ENCODE results near the gene ARHGEF37. TPM values are rescaled to one million over a fixed set of nuclear protein-coding genes. Genes with fewer than 3 reads are reported as not detected.

Gene ARHGEF37
- total RNA-seq, 4 donors from 2014 or later = 36.4 to 76.5 (median 59.0) TPM

GRCh38 chr5:149638546-149639241 lies 57.4 kb downstream of the ARHGEF37 start:
- peak in 1 of 2 donors; percentile 71 for DNase-seq (ENCODE audit: low spot score in 2 of 2)

GRCh38 chr5:149639737-149640136 lies 58.4 kb downstream of the ARHGEF37 start:
- DNase-seq (ENCODE audit: low spot score in 2 of 2) = peak in 1 of 2 donors; percentile 83
- no peak for TF ChIP-seq CTCF (IDR thresholded peaks at IDR 0.05)
- TF ChIP-seq POLR2A (IDR thresholded peaks at IDR 0.05) = no peak
- H3K4me3 ChIP-seq (ENCODE audit: low read depth, poor library complexity, severe bottlenecking) = no peak overlapping the region
- intact Hi-C loops (cut with DNase I; ENCODE audit: low total_unique reads) = loop anchor here (10.0 kb wide), 1 partner anchor 355 kb away; no protein-coding TSS in a partner anchor

More at GRCh38 chr5:149638546-149639241, 57.4 kb downstream of the ARHGEF37 start:
- intact Hi-C loops (cut with DNase I; ENCODE audit: low total_unique reads) = loop anchor here (10.0 kb wide), 1 partner anchor 356 kb away; no protein-coding TSS in a partner anchor
- no peak for TF ChIP-seq CTCF (IDR thresholded peaks at IDR 0.05)
- TF ChIP-seq POLR2A (IDR thresholded peaks at IDR 0.05) = no peak
- no peak overlapping the region for H3K4me3 ChIP-seq (ENCODE audit: low read depth, poor library complexity, severe bottlenecking)
- WGBS, 2 donors = 81 to 97% methylated on average over 9 of the region's 9 CpGs

- peak in 1 of 2 donors; percentile 81 for DNase-seq (ENCODE audit: low spot score in 2 of 2)
- TF ChIP-seq POLR2A (IDR thresholded peaks at IDR 0.05) (no peak), CTCF (IDR thresholded peaks at IDR 0.05) (no peak)
- intact Hi-C loops (cut with DNase I; ENCODE audit: low total_unique reads) = no loop called here
- H3K4me3 ChIP-seq (ENCODE audit: low read depth, poor library complexity, severe bottlenecking) = no peak overlapping the region
- WGBS, 2 donors = 68 to 81% methylated on average over 7 of the region's 7 CpGs
Measured at GRCh38 chr5:149640350-149640999, 59.2 kb downstream of the ARHGEF37 start.

- peak in 1 of 2 donors; percentile 86 for DNase-seq (ENCODE audit: low spot score in 2 of 2)
- WGBS, 2 donors = 69 to 71% methylated on average over 18 of the region's 18 CpGs
- H3K4me3 ChIP-seq (ENCODE audit: low read depth, poor library complexity, severe bottlenecking) = no peak overlapping the region
- TF ChIP-seq CTCF (IDR thresholded peaks at IDR 0.05) (no peak), POLR2A (IDR thresholded peaks at IDR 0.05) (no peak)
- intact Hi-C loops (cut with DNase I; ENCODE audit: low total_unique reads) = no loop called here
Measured at GRCh38 chr5:149641000-149641576, 59.8 kb downstream of the ARHGEF37 start.

GRCh38 chr5:149641600-149641999 lies 60.3 kb downstream of the ARHGEF37 start:
- no peak overlapping the region for H3K4me3 ChIP-seq (ENCODE audit: low read depth, poor library complexity, severe bottlenecking)
- 95 to 96% methylated on average over 5 of the region's 5 CpGs for WGBS, 2 donors
- TF ChIP-seq POLR2A (IDR thresholded peaks at IDR 0.05) (no peak), CTCF (IDR thresholded peaks at IDR 0.05) (no peak)
- intact Hi-C loops (cut with DNase I; ENCODE audit: low total_unique reads) = no loop called here
- DNase-seq (ENCODE audit: low spot score in 2 of 2) = peak in 1 of 2 donors; percentile 17
